AG20443 (cell line): ENCODE measurements around the gene CDC25C.
"Not testable (repeated sequence)": the region's sequence is repeated elsewhere in the genome, so short reads cannot be mapped to it uniquely, and the experiment has no call there.

Experiments
- DNase-seq: peaks from one replicate; pipeline ENCODE4 v3.0.0; 2012; ENCODE audit warnings: low spot score, mixed read lengths

Gene CDC25C

GRCh38 chr5:138344887-138345622 lies 13.5 kb upstream of the CDC25C start:
- no peak for DNase-seq

- no peak for DNase-seq
Measured at GRCh38 chr5:138340008-138340407, 8.4 kb upstream of the CDC25C start.

GRCh38 chr5:138339464-138339863 lies 7.9 kb upstream of the CDC25C start:
- DNase-seq, result no peak

- peak; percentile 22 for DNase-seq
Measured at GRCh38 chr5:138339091-138339456, 7.5 kb upstream of the CDC25C start.

- DNase-seq, result no peak
Measured at GRCh38 chr5:138338411-138339090, 6.9 kb upstream of the CDC25C start.

- DNase-seq, result peak; percentile 91
Measured at GRCh38 chr5:138337685-138338410, 6.2 kb upstream of the CDC25C start, which contains the start of gene FAM53C. TSS of gene FAM53C (plus strand) at chr5:138338266. CDS start at chr5:138341336, 3,070 bp downstream.

- peak; percentile 79 for DNase-seq
Measured at GRCh38 chr5:138336952-138337684, 5.5 kb upstream of the CDC25C start.

GRCh38 chr5:138334867-138335447 lies 3.4 kb upstream of the CDC25C start:
- no peak for DNase-seq

GRCh38 chr5:138330813-138331448 lies 673 bp downstream of the CDC25C start:
- DNase-seq, result no peak

- not testable (repeated sequence) for DNase-seq
Measured at GRCh38 chr5:138318211-138318610, 13.4 kb downstream of the CDC25C start.

- DNase-seq, result no peak
Measured at GRCh38 chr5:138316355-138316754, 15.2 kb downstream of the CDC25C start.

- DNase-seq, result no peak
Measured at GRCh38 chr5:138315751-138316278, 15.8 kb downstream of the CDC25C start.

GRCh38 chr5:138305797-138306196 lies 25.8 kb downstream of the CDC25C start:
- no peak for DNase-seq

- DNase-seq, result peak; percentile 27
Measured at GRCh38 chr5:138303372-138303771, 28.2 kb downstream of the CDC25C start.

- no peak for DNase-seq
Measured at GRCh38 chr5:138289296-138289695, 42.3 kb downstream of the CDC25C start.

- DNase-seq, result no peak
Measured at GRCh38 chr5:138287246-138287645, 44.4 kb downstream of the CDC25C start.

- peak; percentile 81 for DNase-seq
Measured at GRCh38 chr5:138282920-138283742, 48.5 kb downstream of the CDC25C start.

- DNase-seq, result no peak
Measured at GRCh38 chr5:138280915-138281314, 50.7 kb downstream of the CDC25C start.

GRCh38 chr5:138276402-138277054 lies 55.1 kb downstream of the CDC25C start:
- DNase-seq, result no peak

- DNase-seq, result peak; percentile 3
Measured at GRCh38 chr5:138275895-138276294, 55.7 kb downstream of the CDC25C start.
